Nephron progenitor cell (in vitro differentiated cells): Measurements from ENCODE around the gene KMT2E.

Source experiments
- DNase-seq: peaks from one replicate; pipeline ENCODE4 v3.0.0; 2021
- H3K27ac Mint-ChIP-seq: 2 replicates; pipeline ENCODE4 v1.8.0; 2021; ENCODE audit warnings: mild to moderate bottlenecking, moderate library complexity, mixed read lengths
- H3K27me3 Mint-ChIP-seq: 2 replicates; pipeline ENCODE4 v1.8.0; 2021; ENCODE audit warnings: mild to moderate bottlenecking, low read depth, mixed read lengths; ENCODE audit not compliant: poor library complexity
- H3K36me3 Mint-ChIP-seq: 2 replicates; pipeline ENCODE4 v1.8.0; 2021; ENCODE audit warnings: low read depth, mixed read lengths
- H3K4me1 Mint-ChIP-seq: 2 replicates; pipeline ENCODE4 v1.8.0; 2021; ENCODE audit warnings: mixed read lengths
- H3K4me3 Mint-ChIP-seq: 2 replicates; pipeline ENCODE4 v1.8.0; 2021; ENCODE audit warnings: mild to moderate bottlenecking, moderate library complexity, mixed read lengths
- H3K9me3 Mint-ChIP-seq: 2 replicates; pipeline ENCODE4 v1.8.0; 2021; ENCODE audit warnings: mild to moderate bottlenecking, moderate library complexity, mixed read lengths
- CTCF ChIP-seq: fragments of 200-600 bp; sonication (generic); IDR thresholded peaks from 2 replicates; pipeline ENCODE4 v1.5.0; 2021; ENCODE audit warnings: antibody characterized with exemption

The KMT2E gene

DNA sequence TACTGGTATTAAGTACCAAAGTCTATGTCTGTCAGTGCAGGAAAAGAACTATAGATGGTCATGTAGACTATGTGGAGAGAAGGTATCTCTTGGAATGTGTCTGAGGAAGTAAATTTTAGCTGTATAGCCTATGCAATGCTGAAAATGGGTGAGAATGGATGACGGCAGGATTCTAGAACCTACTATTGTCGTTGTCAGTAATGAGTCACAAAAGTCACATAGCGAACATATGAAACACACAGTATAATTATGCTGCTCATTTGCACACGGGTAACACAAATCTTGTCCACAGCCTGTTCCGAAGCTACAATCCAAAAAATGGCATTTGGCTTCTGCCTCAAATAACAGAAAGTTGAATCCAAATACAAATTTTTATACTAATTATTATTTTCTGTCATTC lies 33.6 kb upstream of the KMT2E start:
- Mint-ChIP-seq H3K27ac (no peak overlapping the region), H3K4me1 (peaks cover 76% of the 10 kb centered on the region), H3K9me3 (no peaks in the 10 kb centered on the region), H3K27me3 (no peaks in the 10 kb centered on the region), H3K4me3 (peak overlapping the region; percentile 4), H3K36me3 (no peaks in the 10 kb centered on the region)
- no peak for DNase-seq
- TF ChIP-seq CTCF, result no peak

DNA sequence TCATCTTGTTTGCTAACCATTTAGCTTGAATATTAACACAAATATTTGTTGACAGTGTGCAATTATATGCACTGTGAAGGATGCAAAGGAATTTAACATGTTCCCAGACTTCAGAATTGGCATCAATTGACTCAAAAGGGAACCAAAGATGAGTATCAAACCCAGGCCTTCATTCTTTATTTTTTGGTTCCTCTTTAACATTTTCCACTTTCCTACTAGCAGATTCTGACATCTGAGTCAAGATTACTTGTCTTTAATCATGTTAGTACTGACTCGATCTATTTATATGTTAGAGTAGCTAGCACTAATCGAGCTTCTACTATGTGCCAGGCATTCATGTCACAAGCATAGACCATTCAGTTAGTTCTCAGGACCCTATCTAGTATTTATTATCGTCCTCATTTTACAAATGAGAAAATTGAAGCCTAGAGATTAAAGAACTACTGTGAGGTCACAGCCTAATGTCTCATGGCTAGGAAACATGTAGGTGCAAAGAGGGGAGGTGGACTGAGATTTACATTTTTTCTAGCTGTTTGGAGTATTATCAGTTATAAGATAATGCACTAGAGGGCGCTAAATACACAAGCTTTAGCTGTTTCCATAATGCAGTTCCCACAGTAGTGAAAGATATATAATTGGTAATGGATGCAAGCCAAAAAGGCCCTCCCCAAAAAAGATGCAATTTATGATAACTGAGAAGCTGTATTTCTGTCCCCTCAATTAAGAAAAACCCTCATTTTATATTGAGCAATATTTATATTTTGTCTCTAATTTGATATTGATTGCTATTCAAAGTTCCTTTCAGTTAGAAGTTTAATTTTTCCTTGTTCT lies 32.9 kb upstream of the KMT2E start:
- peak; percentile 75 for TF ChIP-seq CTCF
- H3K27ac Mint-ChIP-seq, result peak overlapping the region; percentile 48
- H3K9me3 Mint-ChIP-seq, result no peaks in the 10 kb centered on the region
- peaks cover 76% of the 10 kb centered on the region for H3K4me1 Mint-ChIP-seq
- no peaks in the 10 kb centered on the region for H3K27me3 Mint-ChIP-seq
- no peaks in the 10 kb centered on the region for H3K36me3 Mint-ChIP-seq
- DNase-seq, result peak; percentile 18
- H3K4me3 Mint-ChIP-seq, result peak overlapping the region; percentile 58

DNA sequence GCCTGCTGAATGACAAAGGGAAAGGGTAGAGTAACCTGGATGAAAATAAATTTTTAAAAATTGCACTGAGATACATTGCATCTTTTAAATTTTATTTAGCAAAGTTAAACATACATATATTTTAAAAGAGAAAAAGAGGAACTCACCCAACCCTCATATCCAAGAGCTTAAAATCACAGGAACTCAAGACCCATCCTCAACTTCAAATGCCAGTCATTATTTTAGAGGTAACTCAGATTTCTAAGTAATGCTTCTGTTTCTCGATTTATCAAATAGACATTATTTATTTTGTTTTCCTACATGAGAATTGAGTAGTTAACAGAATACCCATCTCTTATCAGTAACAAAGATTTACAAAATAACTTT lies 32.4 kb upstream of the KMT2E start:
- Mint-ChIP-seq H3K4me1 (peaks cover 71% of the 10 kb centered on the region), H3K9me3 (no peaks in the 10 kb centered on the region), H3K4me3 (peak overlapping the region; percentile 58), H3K27me3 (no peaks in the 10 kb centered on the region), H3K27ac (no peak overlapping the region), H3K36me3 (peaks cover 3% of the 10 kb centered on the region)
- TF ChIP-seq CTCF, result no peak
- DNase-seq, result no peak

- peak overlapping the region; percentile 100 for H3K27ac Mint-ChIP-seq
- H3K9me3 Mint-ChIP-seq, result no peaks in the 10 kb centered on the region
- H3K4me1 Mint-ChIP-seq, result peaks cover 63% of the 10 kb centered on the region
- DNase-seq, result no peak
- H3K4me3 Mint-ChIP-seq, result peak overlapping the region; percentile 95
- TF ChIP-seq CTCF, result no peak
- no peaks in the 10 kb centered on the region for H3K27me3 Mint-ChIP-seq
- H3K36me3 Mint-ChIP-seq, result peaks cover 3% of the 10 kb centered on the region
These were observed 31.5 kb upstream of the KMT2E start for GRCh38 chr7:104982308-104983075.

GRCh38 chr7:104983076-104983577 lies 30.9 kb upstream of the KMT2E start:
- Mint-ChIP-seq H3K27ac (peak overlapping the region; percentile 100), H3K27me3 (no peaks in the 10 kb centered on the region), H3K4me1 (peaks cover 56% of the 10 kb centered on the region), H3K9me3 (no peaks in the 10 kb centered on the region), H3K36me3 (peaks cover 3% of the 10 kb centered on the region), H3K4me3 (peak overlapping the region; percentile 95)
- no peak for TF ChIP-seq CTCF
- no peak for DNase-seq
